Measurements from ENCODE around the gene OGFOD3.
"Not testable (repeated sequence)": the region's sequence is repeated elsewhere in the genome, so short reads cannot be mapped to it uniquely, and the experiment has no call there.

DNA sequence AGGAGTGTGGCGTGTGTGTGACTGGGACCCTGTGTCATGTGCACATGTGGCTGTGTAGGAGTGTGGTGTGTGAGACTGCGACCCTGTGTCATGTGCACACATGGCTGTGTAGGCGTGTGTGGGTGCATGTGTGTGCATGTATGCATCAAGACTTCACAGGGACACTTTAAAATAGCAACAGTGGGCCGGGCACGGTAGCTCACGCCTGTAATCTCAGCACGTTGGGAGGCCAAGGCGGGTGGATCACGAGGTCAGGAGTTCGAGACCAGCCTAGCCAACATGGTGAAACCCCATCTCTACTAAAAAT is 36.7 kb downstream of the OGFOD3 start:
- TF ChIP-seq, protein P1, sequence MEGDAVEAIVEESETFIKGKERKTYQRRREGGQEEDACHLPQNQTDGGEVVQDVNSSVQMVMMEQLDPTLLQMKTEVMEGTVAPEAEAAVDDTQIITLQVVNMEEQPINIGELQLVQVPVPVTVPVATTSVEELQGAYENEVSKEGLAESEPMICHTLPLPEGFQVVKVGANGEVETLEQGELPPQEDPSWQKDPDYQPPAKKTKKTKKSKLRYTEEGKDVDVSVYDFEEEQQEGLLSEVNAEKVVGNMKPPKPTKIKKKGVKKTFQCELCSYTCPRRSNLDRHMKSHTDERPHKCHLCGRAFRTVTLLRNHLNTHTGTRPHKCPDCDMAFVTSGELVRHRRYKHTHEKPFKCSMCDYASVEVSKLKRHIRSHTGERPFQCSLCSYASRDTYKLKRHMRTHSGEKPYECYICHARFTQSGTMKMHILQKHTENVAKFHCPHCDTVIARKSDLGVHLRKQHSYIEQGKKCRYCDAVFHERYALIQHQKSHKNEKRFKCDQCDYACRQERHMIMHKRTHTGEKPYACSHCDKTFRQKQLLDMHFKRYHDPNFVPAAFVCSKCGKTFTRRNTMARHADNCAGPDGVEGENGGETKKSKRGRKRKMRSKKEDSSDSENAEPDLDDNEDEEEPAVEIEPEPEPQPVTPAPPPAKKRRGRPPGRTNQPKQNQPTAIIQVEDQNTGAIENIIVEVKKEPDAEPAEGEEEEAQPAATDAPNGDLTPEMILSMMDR (IDR thresholded peaks at IDR 0.05; ENCODE audit: low read depth, low read length), result not testable (repeated sequence)
- TF ChIP-seq EZH2phosphoT487 (IDR thresholded peaks at IDR 0.05; ENCODE audit: low read depth), result not testable (repeated sequence)
